Stimulated activated CD4-positive, alpha-beta T cell treated with anti-CD3 and anti-CD28 coated beads, Interleukin-1b, Interleukin-23, amount 100 ng/mL, for 48 hours (primary cell): Measurements from ENCODE around the gene FLVCR1.

Source experiments
- DNase-seq: peaks from one replicate; pipeline ENCODE4 v3.0.0-alpha.2; 2020

Gene FLVCR1

GRCh38 chr1:212916481-212917133 is 58.5 kb downstream of the FLVCR1 start:
- DNase-seq, result no peak

GRCh38 chr1:212917134-212917485 is 59.0 kb downstream of the FLVCR1 start:
- DNase-seq, result no peak

- DNase-seq, result no peak
Observed at GRCh38 chr1:212917858-212918257, 59.8 kb downstream of the FLVCR1 start.

GRCh38 chr1:212918824-212919223 is 60.7 kb downstream of the FLVCR1 start:
- DNase-seq, result no peak

GRCh38 chr1:212920246-212920645 is 62.2 kb downstream of the FLVCR1 start:
- DNase-seq, result no peak

GRCh38 chr1:212920896-212921295 is 62.8 kb downstream of the FLVCR1 start:
- DNase-seq, result no peak

- no peak for DNase-seq
Observed at GRCh38 chr1:212922016-212922415, 63.9 kb downstream of the FLVCR1 start.

- no peak for DNase-seq
Observed at GRCh38 chr1:212926372-212926771, 68.3 kb downstream of the FLVCR1 start.

GRCh38 chr1:212928323-212929291 is 70.5 kb downstream of the FLVCR1 start:
- no peak for DNase-seq

GRCh38 chr1:212930986-212931678 is 73.1 kb downstream of the FLVCR1 start:
- no peak for DNase-seq

- DNase-seq, result no peak
Observed at GRCh38 chr1:212933815-212934471, 75.9 kb downstream of the FLVCR1 start.

- no peak for DNase-seq
Observed at GRCh38 chr1:212935387-212935981, 77.4 kb downstream of the FLVCR1 start.

- no peak for DNase-seq
Observed at GRCh38 chr1:212937034-212937433, 79.0 kb downstream of the FLVCR1 start.

- DNase-seq, result no peak
Observed at GRCh38 chr1:212938846-212939245, 80.8 kb downstream of the FLVCR1 start.

GRCh38 chr1:212941452-212941851 is 83.4 kb downstream of the FLVCR1 start:
- no peak for DNase-seq

- DNase-seq, result no peak
Observed at GRCh38 chr1:212942679-212943392, 84.8 kb downstream of the FLVCR1 start.

GRCh38 chr1:212943393-212943710 is 85.3 kb downstream of the FLVCR1 start:
- no peak for DNase-seq

GRCh38 chr1:212944229-212944901 is 86.3 kb downstream of the FLVCR1 start:
- no peak for DNase-seq

GRCh38 chr1:212945056-212945455 is 87.0 kb downstream of the FLVCR1 start:
- no peak for DNase-seq

- no peak for DNase-seq
Observed at GRCh38 chr1:212945463-212946160, 87.5 kb downstream of the FLVCR1 start.

GRCh38 chr1:212946872-212947271 is 88.8 kb downstream of the FLVCR1 start:
- DNase-seq, result no peak
